GM19452 (cell line): ENCODE results near the gene NTRK3.

Experiments
- ATAC-seq: cut with Tn5 transposase; IDR thresholded peaks from one replicate; pipeline ENCODE4 v1.9.1; 2021; ENCODE audit not compliant: unreplicated experiment

Gene NTRK3

GRCh38 chr15:87952736-87953287 lies 303.7 kb downstream of the NTRK3 start:
- ATAC-seq: no peak

GRCh38 chr15:87949575-87950223 lies 306.8 kb downstream of the NTRK3 start:
- no peak for ATAC-seq

- no peak for ATAC-seq
These were observed 307.4 kb downstream of the NTRK3 start for GRCh38 chr15:87949151-87949574.

GRCh38 chr15:87947560-87947959 lies 309.0 kb downstream of the NTRK3 start:
- no peak for ATAC-seq

GRCh38 chr15:87945246-87945645 lies 311.3 kb downstream of the NTRK3 start:
- no peak for ATAC-seq

- ATAC-seq: no peak
These were observed 311.8 kb downstream of the NTRK3 start for GRCh38 chr15:87944691-87945090.

GRCh38 chr15:87944050-87944449 lies 312.5 kb downstream of the NTRK3 start:
- no peak for ATAC-seq

- ATAC-seq: no peak
These were observed 312.9 kb downstream of the NTRK3 start for GRCh38 chr15:87943626-87944025.

- no peak for ATAC-seq
These were observed 314.2 kb downstream of the NTRK3 start for GRCh38 chr15:87942316-87942715.

- no peak for ATAC-seq
These were observed 314.9 kb downstream of the NTRK3 start for GRCh38 chr15:87941606-87942005.

GRCh38 chr15:87940768-87941167 lies 315.8 kb downstream of the NTRK3 start:
- ATAC-seq: no peak

GRCh38 chr15:87939848-87940457 lies 316.6 kb downstream of the NTRK3 start:
- no peak for ATAC-seq

GRCh38 chr15:87938031-87938430 lies 318.5 kb downstream of the NTRK3 start:
- ATAC-seq: no peak

- ATAC-seq: no peak
These were observed 321.0 kb downstream of the NTRK3 start for GRCh38 chr15:87935583-87935982.

- ATAC-seq: no peak
These were observed 325.0 kb downstream of the NTRK3 start for GRCh38 chr15:87931584-87931983.

GRCh38 chr15:87930457-87930856 lies 326.1 kb downstream of the NTRK3 start:
- no peak for ATAC-seq

GRCh38 chr15:87929841-87930240 lies 326.7 kb downstream of the NTRK3 start:
- ATAC-seq: no peak

- no peak for ATAC-seq
These were observed 332.1 kb downstream of the NTRK3 start for GRCh38 chr15:87924433-87924832.

GRCh38 chr15:87919064-87919463 lies 337.5 kb downstream of the NTRK3 start:
- ATAC-seq: no peak

GRCh38 chr15:87917480-87917879 lies 339.1 kb downstream of the NTRK3 start:
- no peak for ATAC-seq

GRCh38 chr15:87916208-87916607 lies 340.3 kb downstream of the NTRK3 start:
- ATAC-seq: no peak

GRCh38 chr15:87910301-87910700 lies 346.2 kb downstream of the NTRK3 start:
- ATAC-seq: no peak
